IMR-90 (cell line): ENCODE data around the gene TRAPPC8. TPM values are rescaled to one million over a fixed set of nuclear protein-coding genes. Genes with fewer than 3 reads are reported as not detected.

Experiments used
- ATAC-seq: fragments of 200-7000 bp; cut with Tn5 transposase; 2 replicates; pipeline ENCODE4 v1.9.1; 2020; ENCODE audit warnings: low read depth, mild to moderate bottlenecking, moderate library complexity
- BruUV-seq: library from RNA; stranded (reverse); fragments of 400-500 nt; replicated peaks from 2 replicates; lab custom pipeline; 2021; lab: Mats Ljungman, UMichigan
- CTCF ChIA-PET: fragments of 300-600 bp; formaldehyde crosslinking; extraction: SDS; loops from one replicate; lab custom pipeline; 2021; ENCODE audit warnings: antibody characterized with exemption; lab: Yijun Ruan, JAX
- POLR2A ChIA-PET: fragments of 300-600 bp; sonication (Branson Sonifier 250); formaldehyde crosslinking; loops from one replicate; lab custom pipeline; 2022; ENCODE audit warnings: antibody characterized with exemption; ENCODE audit not compliant: unreplicated experiment; lab: Charles Lee
- DNase-seq: peaks from one replicate; pipeline ENCODE4 v3.0.0; 2013
- H2AFZ ChIP-seq: replicated peaks from 2 replicates; pipeline ENCODE3; 2013; ENCODE audit warnings: low read length, mild to moderate bottlenecking; ENCODE audit not compliant: poor library complexity
- H2AK5ac ChIP-seq: 2 replicates; pipeline ENCODE4 v1.6.1; 2013; ENCODE audit warnings: low read depth, low read length, inconsistent platforms
- H2AK9ac ChIP-seq: replicated peaks from 2 replicates; pipeline ENCODE3; 2013; ENCODE audit warnings: mild to moderate bottlenecking, low read depth, low read length, moderate library complexity; ENCODE audit not compliant: poor library complexity
- H2BK120ac ChIP-seq: 2 replicates; pipeline ENCODE4 v1.6.1; 2013; ENCODE audit warnings: low read depth, low read length, inconsistent platforms
- H2BK15ac ChIP-seq: 3 replicates; pipeline ENCODE4 v1.6.1; 2013; ENCODE audit warnings: low read depth, low read length, inconsistent platforms
- H2BK20ac ChIP-seq: 2 replicates; pipeline ENCODE4 v1.6.1; 2013; ENCODE audit warnings: low read depth, mild to moderate bottlenecking, inconsistent platforms, low read length, moderate library complexity
- H2BK5ac ChIP-seq: 2 replicates; pipeline ENCODE4 v1.6.1; 2013; ENCODE audit warnings: mild to moderate bottlenecking, low read depth, low read length, inconsistent platforms; ENCODE audit not compliant: poor library complexity, severe bottlenecking
- H3K14ac ChIP-seq: replicated peaks from 2 replicates; pipeline ENCODE4 v1.6.1; 2013; ENCODE audit warnings: low read depth, low read length, inconsistent platforms
- H3K18ac ChIP-seq: 2 replicates; pipeline ENCODE4 v1.6.1; 2013; ENCODE audit warnings: low read depth, low read length, control low read depth
- H3K23ac ChIP-seq: 2 replicates; pipeline ENCODE4 v1.6.1; 2013; ENCODE audit warnings: low read depth, low read length, inconsistent platforms
- H3K27ac ChIP-seq: 2 replicates; pipeline ENCODE4 v1.5.1; 2013; ENCODE audit warnings: mild to moderate bottlenecking, control low read depth, low read length; ENCODE audit not compliant: insufficient read depth
- H3K27me3 ChIP-seq: 2 replicates; pipeline ENCODE4 v1.6.1; 2013; ENCODE audit warnings: low read length; ENCODE audit not compliant: control insufficient read depth, insufficient read depth
- H3K36me3 ChIP-seq: 2 replicates; pipeline ENCODE4 v1.6.1; 2013; ENCODE audit warnings: low read length, mixed read lengths; ENCODE audit not compliant: control insufficient read depth, insufficient read depth
- H3K4ac ChIP-seq: 2 replicates; pipeline ENCODE4 v1.6.1; 2013; ENCODE audit warnings: low read depth, low read length, inconsistent platforms
- H3K4me1 ChIP-seq: 2 replicates; pipeline ENCODE4 v1.6.1; 2013; ENCODE audit warnings: low read length, mixed read lengths; ENCODE audit not compliant: control insufficient read depth, insufficient read depth
- H3K4me2 ChIP-seq: 2 replicates; pipeline ENCODE4 v1.6.1; 2013; ENCODE audit warnings: low read depth, mild to moderate bottlenecking, control low read depth, low read length, moderate library complexity
- H3K4me3 ChIP-seq: 2 replicates; pipeline ENCODE4 v1.5.1; 2013; ENCODE audit warnings: low read depth, mild to moderate bottlenecking, control low read depth, low read length, moderate library complexity; ENCODE audit not compliant: insufficient read depth
- H3K56ac ChIP-seq: 2 replicates; pipeline ENCODE4 v1.6.1; 2013; ENCODE audit warnings: low read length, inconsistent platforms; ENCODE audit not compliant: insufficient read depth; ENCODE audit errors: extremely low read depth
- H3K79me1 ChIP-seq, 2 experiments: 2 replicates each; pipeline ENCODE4 v1.6.1; 2013; ENCODE audit warnings: low read length in 2 of 2, inconsistent platforms in 1 of 2, low read depth in 1 of 2
- H3K9ac ChIP-seq: 2 replicates; pipeline ENCODE4 v1.6.1; 2013; ENCODE audit warnings: low read depth, low read length, control low read depth
- H3K9me1 ChIP-seq: 2 replicates; pipeline ENCODE4 v1.6.1; 2013; ENCODE audit warnings: low read length, inconsistent platforms; ENCODE audit not compliant: insufficient read depth
- H3K9me3 ChIP-seq: 2 replicates; pipeline ENCODE4 v1.6.1; 2013; ENCODE audit warnings: low read length; ENCODE audit not compliant: control insufficient read depth, insufficient read depth
- H4K20me1 ChIP-seq: 2 replicates; pipeline ENCODE4 v1.6.1; 2013; ENCODE audit warnings: low read length, inconsistent platforms; ENCODE audit not compliant: insufficient read depth
- H4K5ac ChIP-seq: 2 replicates; pipeline ENCODE4 v1.6.1; 2013; ENCODE audit warnings: mild to moderate bottlenecking, low read depth, low read length, control low read depth
- H4K8ac ChIP-seq, 2 experiments: 2 replicates each; pipeline ENCODE4 v1.6.1; 2013; ENCODE audit warnings: low read depth in 2 of 2, low read length in 2 of 2, control low read depth in 1 of 2, inconsistent platforms in 1 of 2
- H4K91ac ChIP-seq: 2 replicates; pipeline ENCODE4 v1.6.1; 2013; ENCODE audit warnings: low read depth, low read length, inconsistent platforms; ENCODE audit not compliant: insufficient read depth
- BHLHE40 ChIP-seq: fragments of 150-350 bp; IDR thresholded peaks from 2 replicates; pipeline ENCODE4 v1.6.1; 2016; ENCODE audit warnings: mild to moderate bottlenecking, low read depth, low read length
- CEBPB ChIP-seq: IDR thresholded peaks from 2 replicates; pipeline ENCODE4 v1.6.1; 2012; ENCODE audit warnings: low read depth, low read length, improper control_type of control experiment
- FOS ChIP-seq: fragments of 150-350 bp; IDR thresholded peaks from 2 replicates; pipeline ENCODE4 v1.6.1; 2016; ENCODE audit warnings: low read depth, low read length
- MAZ ChIP-seq: IDR thresholded peaks from 2 replicates; pipeline ENCODE4 v1.6.1; 2012; ENCODE audit warnings: low read depth, mild to moderate bottlenecking, low read length, improper control_type of control experiment, moderate library complexity, borderline replicate concordance
- NFE2L2 ChIP-seq: fragments of 150-350 bp; IDR thresholded peaks from 2 replicates; pipeline ENCODE4 v1.6.1; 2016; ENCODE audit warnings: low read depth, mild to moderate bottlenecking, low read length
- RAD21 ChIP-seq: IDR thresholded peaks from 2 replicates; pipeline ENCODE4 v1.6.1; 2012; ENCODE audit warnings: low read length, improper control_type of control experiment
- RFX5 ChIP-seq: IDR thresholded peaks from 2 replicates; pipeline ENCODE4 v1.8.0; 2012; ENCODE audit warnings: low read depth, mild to moderate bottlenecking, low read length, moderate library complexity
- WGBS, 2 experiments: methylation state at CpG; one replicate each; pipeline versions ENCODE4 v1.1.5 to v1.1.7; 2013; ENCODE audit warnings: missing lambda C conversion rate in 2 of 2; ENCODE audit not compliant: insufficient read length in 1 of 2; ENCODE audit errors: extremely low coverage in 2 of 2; 5-methylcytosine and 5-hydroxymethylcytosine counted together
- dilution Hi-C: fragments of 300-500 bp; cut with HindIII; formaldehyde crosslinking; loops from one replicate; pipeline ENCODE4 v1.14.3; 2018; ENCODE audit warnings: low sequenced_read_pairs; ENCODE audit not compliant: unreplicated experiment
- in situ Hi-C: fragments of 300-500 bp; cut with MboI; formaldehyde crosslinking; loops from 3 replicates; pipeline ENCODE4 v1.14.3; 2019; ENCODE audit warnings: low sequenced_read_pairs, inconsistent platforms, mixed read lengths
- intact Hi-C: fragments of 100-400 bp; cut with micrococcal nuclease; formaldehyde crosslinking; loops from 2 replicates; pipeline ENCODE4 v1.10.0; 2022
- polyA plus RNA-seq, 3 experiments: library from polyadenylated mRNA; depleted of rRNA; stranded (reverse); fragments of >200 nt; gene quantifications; 2 replicates each; pipeline ENCODE4 v1.2.3, GENCODE V29; 2012; ENCODE audit warnings: low replicate concordance in 1 of 3
- total RNA-seq: library from RNA; depleted of rRNA; stranded (reverse); fragments of >200 nt; gene quantifications from 2 replicates; pipeline ENCODE4 v1.2.3, GENCODE V29; 2012
- TF ChIP-seq, protein P1 (sequence below): conservative IDR thresholded peaks from 2 replicates; pipeline ENCODE4 v1.5.1; 2012; ENCODE audit warnings: mild to moderate bottlenecking, low read depth, low read length, improper control_type of control experiment

Gene TRAPPC8
- total and polyA plus RNA-seq, 2 of the 4 experiments (the other 2 are of a cell fraction), result 21.8 to 54.3 TPM

DNA sequence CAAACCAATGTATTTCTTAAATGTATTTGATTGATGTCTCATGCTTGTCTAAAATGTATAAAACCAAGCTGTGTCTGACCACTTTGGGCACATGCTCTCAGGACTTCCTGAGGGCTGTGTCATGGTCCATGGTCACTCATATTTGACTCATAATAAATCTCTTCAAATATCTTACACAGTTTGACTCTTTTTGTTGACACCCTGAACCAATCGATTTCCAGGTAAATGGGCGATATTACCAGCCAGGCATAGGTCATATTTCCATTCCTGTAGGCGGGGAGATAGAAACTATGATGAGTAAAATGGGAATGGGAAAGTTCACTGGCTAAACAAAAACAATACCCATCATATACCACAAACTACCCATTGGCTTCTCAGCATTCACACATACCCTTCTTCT is 9.3 kb upstream of the TRAPPC8 start:
- H3K27me3 ChIP-seq, result no peaks in the 10 kb centered on the region
- H3K9me3 ChIP-seq, result no peaks in the 10 kb centered on the region
- no peak overlapping the region for H2BK20ac ChIP-seq
- H3K14ac ChIP-seq, result no peak overlapping the region
- no peak overlapping the region for H4K91ac ChIP-seq
- no peak overlapping the region for H3K27ac ChIP-seq
- no peaks in the 10 kb centered on the region for H3K79me1 ChIP-seq
- intact Hi-C loops, result no loop called here
- TF ChIP-seq RAD21, result no peak
- TF ChIP-seq BHLHE40, result no peak
- TF ChIP-seq, protein P1, sequence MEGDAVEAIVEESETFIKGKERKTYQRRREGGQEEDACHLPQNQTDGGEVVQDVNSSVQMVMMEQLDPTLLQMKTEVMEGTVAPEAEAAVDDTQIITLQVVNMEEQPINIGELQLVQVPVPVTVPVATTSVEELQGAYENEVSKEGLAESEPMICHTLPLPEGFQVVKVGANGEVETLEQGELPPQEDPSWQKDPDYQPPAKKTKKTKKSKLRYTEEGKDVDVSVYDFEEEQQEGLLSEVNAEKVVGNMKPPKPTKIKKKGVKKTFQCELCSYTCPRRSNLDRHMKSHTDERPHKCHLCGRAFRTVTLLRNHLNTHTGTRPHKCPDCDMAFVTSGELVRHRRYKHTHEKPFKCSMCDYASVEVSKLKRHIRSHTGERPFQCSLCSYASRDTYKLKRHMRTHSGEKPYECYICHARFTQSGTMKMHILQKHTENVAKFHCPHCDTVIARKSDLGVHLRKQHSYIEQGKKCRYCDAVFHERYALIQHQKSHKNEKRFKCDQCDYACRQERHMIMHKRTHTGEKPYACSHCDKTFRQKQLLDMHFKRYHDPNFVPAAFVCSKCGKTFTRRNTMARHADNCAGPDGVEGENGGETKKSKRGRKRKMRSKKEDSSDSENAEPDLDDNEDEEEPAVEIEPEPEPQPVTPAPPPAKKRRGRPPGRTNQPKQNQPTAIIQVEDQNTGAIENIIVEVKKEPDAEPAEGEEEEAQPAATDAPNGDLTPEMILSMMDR, result no peak
- TF ChIP-seq NFE2L2, result no peak
- no peak for TF ChIP-seq RFX5
- no peak for TF ChIP-seq CEBPB
- no peak for TF ChIP-seq FOS
- TF ChIP-seq MAZ, result no peak
- H2AK9ac ChIP-seq, result no peak overlapping the region
- H2BK15ac ChIP-seq, result no peak overlapping the region
- BruUV-seq, result no TSS peak
- H4K8ac ChIP-seq, result no peak overlapping the region
- H3K4me2 ChIP-seq, result no peak overlapping the region
- no peak overlapping the region for H2BK5ac ChIP-seq
- POLR2A ChIA-PET, result no interaction called here
- ATAC-seq (no peak), DNase-seq (no peak)
- H3K36me3 ChIP-seq, result no peaks in the 10 kb centered on the region
- dilution Hi-C loops, result no loop called here
- in situ Hi-C loops, result loop anchor here (25.0 kb wide), 1 partner anchor 390 kb away; no protein-coding TSS in a partner anchor
- no peak overlapping the region for H3K4ac ChIP-seq
- CTCF ChIA-PET, result no interaction called here
- H4K5ac ChIP-seq, result no peak overlapping the region
- no peaks in the 10 kb centered on the region for H4K20me1 ChIP-seq
- WGBS, 2 experiments, result no CpG with 5 or more reads among the region's 3 CpGs
- no peaks in the 10 kb centered on the region for H3K9me1 ChIP-seq
- no peak overlapping the region for H2AFZ ChIP-seq
- no peak overlapping the region for H3K18ac ChIP-seq
- no peak overlapping the region for H3K9ac ChIP-seq
- H2BK120ac ChIP-seq, result no peak overlapping the region
- no peak overlapping the region for H3K23ac ChIP-seq
- H3K4me3 ChIP-seq, result no peak overlapping the region
- no peak overlapping the region for H2AK5ac ChIP-seq
- no peaks in the 10 kb centered on the region for H3K4me1 ChIP-seq
- H3K56ac ChIP-seq, result no peak overlapping the region
